Activated T-helper 1 cell treated with anti-CD3 and anti-CD28 coated beads, Interleukin-2, amount 50 U/mL, for 16 hours (primary cell): ENCODE results near the gene TAT.
"Not testable (repeated sequence)": the region's sequence is repeated elsewhere in the genome, so short reads cannot be mapped to it uniquely, and the experiment has no call there.

Experiments used
- DNase-seq, 2 donors: peaks; one replicate each; pipeline ENCODE4 v3.0.0-alpha.2; 2020; ENCODE audit warnings: low read depth in 1 of 2, low spot score in 1 of 2

Gene TAT

DNA sequence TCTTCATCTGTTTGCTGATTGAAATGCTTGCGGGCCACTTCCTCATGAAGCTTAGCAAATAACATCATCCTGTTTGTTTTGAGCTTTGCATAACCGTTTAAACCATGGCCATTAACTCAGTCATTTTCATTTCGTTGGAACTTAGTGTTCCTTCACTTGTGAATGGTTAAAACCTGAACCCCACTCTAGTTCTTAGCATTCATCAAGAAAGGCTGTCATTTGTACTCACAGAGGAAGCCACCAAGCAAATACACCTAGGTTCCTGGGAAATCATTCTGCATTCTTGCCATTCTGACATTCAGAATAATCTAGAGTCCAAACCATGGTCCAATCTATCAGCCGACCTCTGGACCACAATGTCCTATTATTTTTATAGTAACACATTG is 8.4 kb upstream of the TAT start:
- no peak for DNase-seq

DNA sequence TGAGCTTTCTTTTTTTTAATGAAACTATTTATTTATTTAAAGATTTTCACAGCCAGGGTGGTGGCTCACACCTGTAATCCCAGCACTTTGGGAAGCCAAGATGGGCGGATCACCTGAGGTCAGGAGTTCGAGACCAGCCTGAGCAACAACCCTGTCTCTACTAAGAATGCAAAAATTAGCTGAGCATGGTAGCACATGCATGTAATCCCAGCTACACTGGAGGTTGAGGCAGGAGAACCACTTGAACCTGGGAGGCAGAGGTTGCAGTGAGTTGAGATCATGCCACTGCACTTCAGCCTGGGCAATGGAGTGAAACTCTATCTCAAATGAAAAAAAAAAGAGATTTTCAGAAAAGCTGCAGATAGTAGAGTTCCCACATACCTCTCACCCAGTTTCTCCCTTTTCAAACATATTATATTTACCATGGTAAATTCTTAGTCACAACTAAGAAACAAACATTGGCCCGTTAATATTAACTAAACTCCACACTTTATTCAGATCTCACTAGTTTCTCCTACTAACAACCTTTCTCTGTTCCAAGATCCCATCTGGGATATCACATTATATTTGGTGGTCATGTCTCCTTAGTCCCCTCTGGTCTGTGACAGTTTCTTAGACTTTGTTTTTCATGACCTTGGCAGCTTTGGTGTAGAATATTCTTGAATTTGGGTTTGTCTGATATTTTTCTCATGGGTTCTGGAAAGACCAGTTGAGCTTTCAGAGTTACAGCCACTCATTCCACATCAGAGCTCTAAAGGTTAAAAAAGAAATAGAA is 7.8 kb upstream of the TAT start:
- no peak for DNase-seq

DNA sequence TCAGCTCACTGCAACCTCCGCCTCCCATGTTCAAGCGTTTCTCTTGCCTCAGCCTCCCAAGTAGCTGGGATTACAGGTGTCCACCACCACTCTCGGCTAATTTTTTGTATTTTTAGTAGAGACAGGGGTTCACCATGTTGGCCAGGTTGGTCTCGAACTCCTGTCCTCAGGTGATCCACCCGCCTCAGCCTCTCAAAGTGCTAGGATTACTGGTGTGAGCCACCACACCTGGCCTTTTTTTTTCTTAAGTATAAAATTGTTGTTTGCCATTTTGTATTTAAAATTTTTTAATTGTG is 5.6 kb upstream of the TAT start:
- not testable (repeated sequence) for DNase-seq

DNA sequence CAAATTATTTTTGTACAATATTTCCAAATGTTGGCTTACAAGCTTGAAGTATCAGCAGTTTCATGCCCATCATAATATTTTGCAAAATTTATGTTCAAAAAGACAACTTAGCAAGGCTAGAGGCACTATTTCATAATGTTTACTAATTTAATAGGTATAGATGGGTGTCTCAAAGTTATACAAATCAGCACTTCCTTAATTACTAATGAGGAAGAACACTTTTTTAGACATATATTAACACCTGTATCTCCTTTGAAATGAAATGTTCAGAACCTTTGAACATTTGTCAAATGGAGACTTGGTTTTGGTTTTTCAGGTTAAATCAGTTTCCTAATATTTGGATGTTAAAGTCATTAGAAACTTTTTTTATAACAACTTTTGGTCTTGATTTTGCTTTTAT is 2.2 kb downstream of the TAT start:
- no peak for DNase-seq

DNA sequence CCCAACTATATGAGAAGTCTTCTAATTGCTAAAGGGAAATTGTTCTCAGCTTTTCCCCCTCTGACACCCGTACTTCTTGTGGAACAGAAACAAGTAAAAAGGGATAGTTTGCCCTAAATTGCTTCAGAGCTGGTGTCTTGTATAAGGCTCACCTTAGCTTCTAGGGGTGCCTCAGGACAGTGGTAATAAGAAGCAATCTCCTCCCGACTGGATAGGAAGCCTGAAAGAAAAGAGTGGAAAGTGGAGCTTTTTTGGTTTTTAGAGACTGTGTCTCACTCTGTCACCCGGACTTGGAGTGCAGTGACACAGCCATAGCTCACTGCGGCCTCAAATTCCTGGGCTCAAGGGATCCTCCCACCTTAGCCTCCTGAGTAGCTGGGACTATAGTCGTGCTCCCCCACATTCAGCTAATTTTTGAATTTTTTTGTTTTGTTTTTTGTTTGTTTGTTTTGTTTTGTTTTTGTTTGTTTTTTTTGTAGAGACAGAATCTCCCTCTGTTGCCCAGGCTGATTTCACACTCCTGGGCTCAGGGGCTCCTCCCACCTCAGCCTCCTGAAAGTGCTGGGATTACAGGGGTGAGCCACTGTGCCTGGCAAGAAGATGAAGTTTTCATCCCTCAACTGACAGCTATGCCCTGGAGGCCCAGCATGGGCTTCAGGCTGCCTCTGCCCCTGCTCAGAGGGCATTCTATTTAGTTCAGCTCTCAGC is 3.4 kb downstream of the TAT start:
- DNase-seq = no peak

DNA sequence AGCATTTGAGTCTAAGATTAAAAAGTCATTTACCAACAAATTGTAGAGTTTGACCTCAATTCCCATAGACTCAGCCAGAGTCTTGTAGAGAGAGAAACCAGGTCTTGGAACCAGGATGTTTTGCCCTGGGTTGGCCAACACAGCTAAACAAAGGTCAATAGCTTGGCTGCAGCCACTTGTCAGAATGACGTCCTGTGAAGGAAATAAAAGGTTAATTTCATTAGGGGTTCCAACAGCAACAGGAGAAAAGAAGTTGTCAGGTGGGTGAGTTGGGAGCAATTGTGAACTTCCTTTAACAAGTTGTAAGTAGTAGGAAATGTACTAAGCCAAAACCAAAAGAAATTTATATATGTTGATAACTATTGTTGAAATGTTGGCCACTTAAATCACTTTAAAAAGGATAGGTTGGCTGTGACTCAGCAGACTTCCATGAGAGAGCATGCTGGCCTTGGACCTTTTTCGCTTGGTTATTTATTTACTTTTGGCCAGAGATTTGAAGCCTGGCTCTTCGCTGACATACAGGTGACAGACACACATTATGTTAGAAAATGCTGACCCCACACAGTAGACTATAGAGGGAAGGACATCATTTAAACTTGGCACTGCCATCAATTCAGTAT is 4.3 kb downstream of the TAT start:
- DNase-seq = no peak

DNA sequence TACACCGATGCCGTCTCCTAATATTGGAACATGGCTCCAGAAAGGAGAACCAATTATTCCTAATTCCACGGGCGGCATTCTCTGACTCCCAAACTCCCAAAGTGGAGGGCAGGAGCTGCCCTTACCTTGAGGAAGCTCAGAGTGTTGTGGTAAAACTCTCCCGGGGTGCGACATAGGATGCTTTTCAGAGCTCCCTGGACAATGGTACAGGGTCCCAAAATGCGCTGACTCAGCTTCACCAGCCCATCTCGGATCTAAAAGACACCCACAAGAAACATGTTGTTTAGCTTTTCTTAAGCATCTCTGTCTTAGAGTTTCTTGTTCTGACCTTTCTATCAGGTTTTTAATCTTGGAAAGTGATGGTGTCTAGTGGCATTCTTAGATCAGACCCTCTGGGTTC is 6.7 kb downstream of the TAT start:
- no peak for DNase-seq

DNA sequence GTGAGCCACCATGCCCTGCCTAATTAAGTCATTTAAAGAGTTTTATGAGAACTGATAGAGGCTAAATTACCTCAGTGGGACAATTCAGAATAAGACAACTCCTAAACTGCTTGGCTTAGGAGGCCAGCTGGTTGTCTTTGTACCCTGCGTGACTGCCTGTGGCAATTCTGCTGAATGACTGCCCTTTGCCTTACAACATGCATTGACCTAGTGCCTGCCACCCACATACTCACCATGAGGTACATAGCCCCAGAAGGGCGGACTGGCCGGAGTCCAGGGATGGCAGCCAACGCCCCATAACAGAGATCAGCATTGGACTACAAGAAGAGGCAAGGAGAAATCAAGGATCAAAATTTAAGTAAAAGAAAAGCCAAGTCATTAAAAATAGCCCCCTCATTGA is 7.3 kb downstream of the TAT start:
- DNase-seq = no peak

DNA sequence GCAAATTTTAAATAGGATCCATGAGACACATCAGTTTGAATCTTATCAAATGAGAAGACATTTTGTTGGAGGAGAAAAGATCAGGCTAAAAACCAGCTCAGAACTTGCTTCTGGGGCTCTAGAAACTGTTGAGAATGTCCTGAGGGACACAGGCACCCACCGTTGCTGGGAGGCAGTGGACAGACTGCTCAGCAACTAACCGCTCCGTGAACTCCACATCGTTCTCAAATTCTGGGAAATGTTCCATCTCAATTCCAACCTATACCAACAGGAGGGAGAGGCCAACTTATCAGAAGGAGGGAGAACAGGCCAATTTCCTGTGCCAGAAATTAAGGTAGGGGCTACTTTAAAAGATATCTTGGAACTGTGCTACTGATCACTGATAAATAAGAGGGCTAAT is 8.3 kb downstream of the TAT start:
- no peak for DNase-seq

DNA sequence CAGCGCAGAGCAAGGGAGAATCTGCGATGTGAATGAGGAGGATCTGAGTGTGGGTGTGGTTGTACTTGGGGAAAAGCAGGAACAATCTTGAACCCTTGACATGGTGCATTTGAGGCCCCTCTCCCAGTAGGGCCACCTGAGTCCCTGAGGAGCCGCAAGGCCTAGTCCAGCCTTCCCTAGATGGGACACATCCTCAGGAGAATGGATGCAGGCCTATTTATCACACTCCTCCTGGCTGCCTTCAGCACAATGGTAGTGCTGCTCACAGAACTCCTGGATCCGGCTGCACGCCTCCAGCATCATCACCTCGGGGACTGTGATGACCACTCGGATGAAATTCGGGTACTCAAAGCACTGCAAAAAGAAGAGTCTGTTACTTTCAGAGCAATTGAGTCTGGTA is 9.0 kb downstream of the TAT start:
- DNase-seq = no peak

DNA sequence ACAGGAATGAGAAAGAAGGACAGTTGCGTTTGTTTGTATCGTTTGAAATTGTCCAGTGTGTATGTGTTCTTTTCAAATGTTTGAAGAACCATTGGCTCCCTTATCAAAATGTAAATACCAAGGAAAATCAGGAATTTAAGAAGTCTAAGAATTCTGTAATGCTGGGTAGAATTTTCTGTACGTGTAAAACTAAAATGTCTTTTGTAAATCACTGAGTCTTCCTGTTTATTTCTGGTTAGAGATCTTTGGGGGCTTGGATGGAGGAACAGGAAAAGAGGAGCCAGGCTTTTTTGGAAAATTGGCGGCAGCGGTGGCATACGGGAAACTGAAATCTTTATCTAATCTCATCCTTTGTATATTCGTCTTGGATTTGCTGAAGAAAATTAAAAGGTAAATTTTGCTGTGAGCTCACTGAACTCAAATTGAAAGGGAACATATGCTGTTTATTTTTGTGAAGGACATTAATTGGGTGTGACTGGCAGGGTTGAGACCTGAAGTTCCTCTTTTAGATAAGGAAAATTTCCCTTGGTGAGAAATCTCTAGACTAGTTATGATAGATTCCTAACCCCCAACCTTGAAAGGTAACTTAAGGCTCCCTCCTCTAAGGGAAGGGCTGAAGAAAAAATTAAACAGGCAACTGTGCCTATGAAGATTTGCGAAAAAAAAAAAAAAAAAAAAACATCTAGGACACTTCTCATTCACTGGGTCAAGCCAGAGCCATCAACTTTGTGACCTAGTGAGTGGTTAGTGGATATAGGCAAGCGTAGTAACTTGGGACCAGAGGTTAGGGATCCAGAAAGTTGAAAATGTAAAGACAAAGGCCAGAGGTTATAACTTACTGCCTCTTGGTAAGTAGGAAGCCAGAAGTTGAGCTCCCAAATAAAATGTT is 10.8 kb downstream of the TAT start:
- DNase-seq = no peak

DNA sequence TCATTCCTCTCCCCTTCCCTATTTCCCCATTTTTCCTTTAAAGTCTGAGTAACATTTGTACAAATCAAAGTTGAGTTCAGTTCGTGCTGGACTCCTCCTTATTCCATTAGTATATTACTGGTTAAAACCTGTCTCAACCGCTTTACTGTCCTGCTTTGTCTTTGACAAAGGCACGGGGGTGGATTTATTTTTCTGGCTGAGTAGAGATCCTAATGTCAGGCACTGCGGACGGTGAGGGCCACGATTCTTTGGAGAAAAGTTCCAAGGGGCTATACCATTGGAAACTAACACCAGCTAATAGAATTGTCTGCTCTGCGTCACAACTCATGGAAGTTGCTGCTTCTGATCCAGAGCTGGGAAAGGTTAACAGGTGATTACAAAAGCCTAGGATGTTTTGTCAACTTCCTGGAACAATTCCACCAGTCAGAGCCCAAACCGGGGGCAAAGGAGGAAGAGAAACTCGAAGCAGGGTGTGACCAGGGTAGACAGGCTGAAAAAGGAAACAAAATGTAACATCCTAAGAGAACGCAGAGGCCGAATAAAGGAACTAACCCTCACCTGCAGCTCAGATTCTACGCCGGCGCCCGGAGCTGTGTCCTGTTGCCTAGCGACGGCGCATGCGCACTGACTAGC is 12.4 kb downstream of the TAT start:
- no peak for DNase-seq

DNA sequence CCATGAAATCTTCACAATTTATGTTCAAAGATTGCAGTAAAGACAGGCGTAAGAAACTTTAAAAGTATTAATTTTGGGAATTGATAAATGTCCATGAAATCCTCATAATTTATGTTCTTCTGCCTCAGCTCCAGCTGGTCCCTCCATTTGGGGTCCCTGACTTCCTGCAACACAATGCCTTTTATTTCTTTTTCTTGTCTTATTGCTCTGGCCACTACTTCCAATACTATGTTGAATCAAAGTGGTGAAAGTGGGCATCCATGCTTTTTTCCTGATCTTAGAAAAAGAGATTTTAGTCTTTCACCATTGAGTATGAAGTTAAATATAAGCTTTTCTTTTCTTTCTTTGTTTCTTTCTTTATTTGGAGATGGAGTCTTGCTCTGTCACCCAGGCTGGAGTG is 14.3 kb downstream of the TAT start:
- DNase-seq = no peak

DNA sequence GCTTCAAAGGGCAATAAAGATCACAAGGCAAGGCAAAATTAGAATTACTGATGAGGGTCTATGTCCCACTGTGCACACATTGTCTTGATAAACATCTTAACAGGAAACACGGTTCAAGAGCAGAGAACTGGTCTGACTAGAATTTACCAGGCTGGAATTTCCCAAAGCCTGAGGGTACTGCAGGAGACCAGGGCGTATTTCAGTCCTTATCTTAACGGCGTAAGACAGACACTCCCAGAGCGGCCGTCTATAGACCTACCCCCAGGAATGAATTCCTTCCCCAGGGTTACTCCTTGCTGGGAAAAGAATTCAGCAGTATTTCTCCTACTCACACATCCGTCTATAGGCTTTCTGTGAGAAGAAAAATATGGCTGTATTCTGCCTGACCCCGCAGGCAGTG is 15.0 kb downstream of the TAT start:
- DNase-seq = not testable (repeated sequence)

DNA sequence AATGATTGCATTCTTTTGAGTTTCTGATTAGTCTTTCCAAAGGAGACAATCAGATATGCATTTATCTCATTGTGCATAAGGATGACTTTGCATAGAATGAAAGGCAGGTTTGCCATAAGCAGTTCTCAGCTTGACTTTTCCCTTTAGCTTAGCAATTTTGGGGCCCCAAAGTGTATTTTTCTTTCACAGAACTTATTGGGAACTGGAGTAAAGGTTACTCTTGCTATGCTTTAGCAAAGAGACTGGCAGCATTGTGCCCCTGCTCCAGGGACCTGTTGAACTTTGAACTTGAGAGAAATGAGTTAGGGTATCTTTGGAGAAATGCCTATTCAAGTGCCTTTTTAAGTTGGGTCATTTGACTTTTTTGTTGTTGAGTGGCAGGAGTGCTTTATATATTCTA is 17.0 kb downstream of the TAT start:
- no peak for DNase-seq

DNA sequence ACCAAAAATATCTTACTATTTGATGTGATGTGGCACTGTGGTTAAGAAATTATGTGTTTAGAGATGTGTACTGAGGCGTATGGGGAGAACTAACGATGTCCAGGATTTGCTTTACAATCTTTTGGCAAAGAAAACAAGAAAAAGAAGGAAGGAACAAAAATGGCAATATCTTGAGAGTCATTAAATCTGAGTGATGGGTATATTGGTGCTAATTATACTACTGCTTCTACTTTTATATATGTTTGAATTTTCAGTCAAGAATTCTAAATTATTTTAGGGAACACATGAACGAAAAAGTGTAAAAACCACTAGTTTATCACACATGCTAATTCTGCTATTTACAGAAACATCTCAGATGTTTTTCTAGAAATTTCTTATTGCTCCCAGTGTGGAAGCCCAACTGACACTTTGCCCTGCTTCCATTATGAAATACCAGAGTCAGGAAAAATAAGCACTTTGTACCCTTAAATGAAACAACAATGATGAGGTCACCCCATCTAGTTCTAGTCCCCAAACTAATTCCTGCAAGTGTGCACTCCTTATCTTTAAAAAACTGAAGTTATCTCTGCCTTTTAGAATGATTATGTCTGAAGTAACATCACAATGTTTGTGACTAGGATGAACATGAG is 18.8 kb downstream of the TAT start:
- DNase-seq = no peak

DNA sequence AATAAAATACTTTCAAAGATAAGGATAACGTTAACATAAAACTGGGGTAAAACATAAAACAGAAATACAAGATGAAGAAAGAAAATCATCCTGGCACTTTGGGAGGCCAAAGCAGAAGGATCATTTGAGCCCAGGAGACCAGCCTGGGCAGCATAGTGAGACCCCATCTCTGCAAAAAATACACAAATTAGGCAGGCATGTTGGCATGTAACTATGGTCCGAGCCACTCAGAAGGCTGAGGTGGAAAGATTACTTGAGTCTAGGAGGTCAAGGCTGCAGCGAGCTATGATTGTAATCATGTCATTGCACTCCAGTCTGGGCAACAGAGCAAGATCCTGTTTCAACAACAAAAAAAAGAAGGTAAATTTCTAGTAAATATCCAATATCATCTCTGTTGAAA is 19.6 kb downstream of the TAT start:
- DNase-seq = no peak

DNA sequence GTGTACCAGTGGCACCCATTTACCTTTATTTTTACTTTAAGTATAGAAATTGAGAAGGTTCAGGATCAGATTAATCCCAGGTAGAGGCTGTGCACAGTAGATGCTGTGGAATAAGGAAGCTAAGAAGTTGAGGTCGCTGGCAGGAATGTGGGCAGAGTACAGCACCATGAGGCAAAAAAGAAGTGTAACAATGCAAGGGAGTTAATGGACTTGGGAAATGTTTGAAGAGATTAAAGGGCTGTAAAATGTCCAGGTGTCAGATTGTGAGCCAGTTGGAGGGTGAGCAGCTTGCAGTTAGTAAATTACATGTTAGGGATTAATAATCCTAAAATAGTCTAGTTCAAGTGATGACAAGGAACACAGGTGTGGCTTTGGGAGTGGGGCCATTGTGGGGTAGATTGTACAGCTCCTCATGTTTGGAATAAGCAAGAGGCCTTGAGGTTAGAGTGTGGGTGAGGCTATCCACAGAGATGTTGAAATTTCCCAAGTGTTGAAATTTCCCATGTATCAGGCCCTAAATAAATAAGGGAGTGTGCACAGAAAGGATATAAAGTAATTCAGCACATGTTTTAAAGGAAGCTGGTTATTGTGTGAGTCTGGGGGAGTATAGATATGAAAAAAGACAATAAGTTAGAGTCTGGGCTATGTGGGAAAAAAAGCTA is 21.5 kb downstream of the TAT start:
- DNase-seq = no peak

DNA sequence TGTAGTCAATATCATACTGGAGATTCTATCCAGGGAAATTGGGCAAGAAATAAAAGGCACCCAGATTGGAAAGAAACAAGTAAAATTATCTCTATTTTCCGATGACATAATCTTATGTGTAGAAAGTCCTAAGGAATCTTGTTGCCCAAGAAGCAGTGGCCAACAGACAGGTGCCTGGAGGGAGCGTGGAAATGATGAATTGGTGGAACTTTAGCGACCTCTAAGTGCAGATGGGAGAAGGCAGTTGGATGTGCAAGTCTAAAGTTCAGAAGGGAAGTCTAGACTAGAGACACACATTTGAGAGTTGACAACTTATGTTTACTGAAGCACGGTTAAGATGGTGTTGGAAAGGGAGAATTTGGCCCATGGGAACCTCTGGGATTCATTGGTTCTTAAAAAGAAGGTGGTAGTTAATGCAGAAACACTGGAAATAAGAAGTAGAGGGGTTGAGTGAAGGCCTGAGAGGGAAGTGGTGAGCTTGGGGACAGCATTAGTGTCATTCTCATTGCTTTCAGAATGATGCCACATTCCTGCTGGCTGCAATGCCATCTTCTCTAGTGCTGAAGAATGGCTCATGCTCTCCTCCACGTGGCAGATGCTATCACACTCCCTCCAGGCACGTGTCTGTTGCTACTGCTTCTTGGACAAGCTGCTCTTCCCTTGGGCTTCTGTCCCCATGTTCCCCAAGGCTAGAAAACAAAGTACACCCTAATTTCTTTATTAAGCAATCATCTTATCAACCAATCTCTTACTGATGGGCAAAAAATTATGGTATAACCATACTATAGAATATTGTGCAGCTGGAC is 24.0 kb downstream of the TAT start:
- no peak for DNase-seq
